Activated CD8-positive, alpha-beta memory T cell treated with anti-CD3 and anti-CD28 coated beads, Interleukin-2, amount 10 ng/mL, durations not matched to agents 7 days and 5 days (primary cell): ENCODE data around the gene CCDC68. TPM values are rescaled to one million over a fixed set of nuclear protein-coding genes. Genes with fewer than 3 reads are reported as not detected.

Experiments used
- ATAC-seq: fragments of 150-1000 bp; cut with Tn5 transposase; one replicate; pipeline ENCODE4 v1.10.0; 2021; ENCODE audit warnings: moderate library complexity
- CTCF ChIA-PET: fragments of 350-600 bp; sonication (Branson Sonifier 250); formaldehyde crosslinking; loops from one replicate; lab custom pipeline; 2021; ENCODE audit warnings: antibody characterized with exemption; lab: Charles Lee
- DNase-seq: peaks from one replicate; pipeline ENCODE4 v3.0.0-alpha.2; 2020
- H3K27ac Mint-ChIP-seq: one replicate; pipeline ENCODE4 v1.8.0; 2021; ENCODE audit warnings: mild to moderate bottlenecking, mixed read lengths
- H3K27me3 Mint-ChIP-seq: one replicate; pipeline ENCODE4 v1.8.0; 2021; ENCODE audit warnings: mixed read lengths
- H3K36me3 Mint-ChIP-seq: one replicate; pipeline ENCODE4 v1.8.0; 2021; ENCODE audit warnings: mild to moderate bottlenecking, mixed read lengths
- H3K4me1 Mint-ChIP-seq: one replicate; pipeline ENCODE4 v1.8.0; 2021; ENCODE audit warnings: mixed read lengths
- H3K4me3 Mint-ChIP-seq: one replicate; pipeline ENCODE4 v1.8.0; 2021; ENCODE audit warnings: mild to moderate bottlenecking, moderate library complexity, mixed read lengths
- H3K9me3 Mint-ChIP-seq: one replicate; pipeline ENCODE4 v1.8.0; 2022; ENCODE audit warnings: low read depth, mixed read lengths
- total RNA-seq, 2 experiments: library from RNA; stranded (reverse); gene quantifications; one replicate each; pipeline ENCODE4 v1.2.3, GENCODE V29; 2021

The CCDC68 gene
- total RNA-seq, 2 experiments from 2014 or later, result not detected

DNA sequence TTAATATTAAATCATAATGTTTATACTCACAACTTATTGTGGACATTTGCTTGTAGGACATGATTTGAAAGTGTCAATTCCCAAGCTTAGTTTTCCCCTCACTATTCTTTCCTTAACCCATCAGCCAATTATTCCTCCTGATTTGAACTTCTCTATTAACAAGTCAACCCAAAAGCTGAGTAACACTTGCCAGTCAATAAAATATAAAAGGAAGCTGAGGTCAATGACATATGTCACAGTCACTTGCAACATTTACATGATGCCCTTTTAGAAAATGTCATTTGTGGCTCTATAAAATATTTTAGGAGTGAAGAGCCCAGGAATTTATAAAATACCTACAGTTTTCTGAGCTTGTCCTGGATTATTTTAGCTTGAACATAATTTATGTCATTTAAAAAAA lies 7.2 kb downstream of the CCDC68 start:
- H3K4me3 Mint-ChIP-seq, result no peak overlapping the region
- no peaks in the 10 kb centered on the region for H3K9me3 Mint-ChIP-seq
- H3K27ac Mint-ChIP-seq, result no peak overlapping the region
- CTCF ChIA-PET, result interaction anchor here (1.4 kb wide), 1 partner anchor 273 kb away, joined by 4 read pairs; no protein-coding TSS in a partner anchor
- ATAC-seq (no peak), DNase-seq (no peak)
- peaks cover 35% of the 10 kb centered on the region for H3K27me3 Mint-ChIP-seq
- H3K4me1 Mint-ChIP-seq, result peaks cover 6% of the 10 kb centered on the region
- no peaks in the 10 kb centered on the region for H3K36me3 Mint-ChIP-seq

DNA sequence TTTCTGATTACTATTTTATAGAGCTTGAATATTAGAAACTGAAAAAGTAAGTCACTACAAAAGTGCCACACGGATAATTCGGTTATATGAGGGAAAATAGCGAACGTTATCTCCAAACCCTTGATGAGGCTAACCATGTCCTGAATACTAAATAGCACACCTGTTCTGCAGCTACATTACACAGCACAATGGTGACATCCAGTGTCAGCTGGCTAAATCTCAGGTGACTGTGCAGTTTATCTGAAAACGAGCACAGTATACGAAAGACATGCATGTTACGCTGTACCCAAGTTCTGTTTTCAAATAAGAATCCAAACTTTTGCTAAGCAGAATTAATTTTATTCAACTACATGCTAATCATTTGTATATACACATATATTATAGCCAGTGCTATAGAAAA lies 9.0 kb downstream of the CCDC68 start:
- peaks cover 15% of the 10 kb centered on the region for H3K4me1 Mint-ChIP-seq
- no peaks in the 10 kb centered on the region for H3K9me3 Mint-ChIP-seq
- peaks cover 23% of the 10 kb centered on the region for H3K27me3 Mint-ChIP-seq
- CTCF ChIA-PET, result interaction anchor here (0.9 to 1.9 kb wide), 2 partner anchors 270 to 279 kb away, joined by 5 to 6 read pairs; no protein-coding TSS in a partner anchor
- no peak for DNase-seq
- no peak overlapping the region for H3K27ac Mint-ChIP-seq
- ATAC-seq, result no peak
- H3K36me3 Mint-ChIP-seq, result no peaks in the 10 kb centered on the region
- no peak overlapping the region for H3K4me3 Mint-ChIP-seq

GRCh38 chr18:54949588-54949987 lies 9.7 kb downstream of the CCDC68 start:
- H3K4me1 Mint-ChIP-seq, result peaks cover 15% of the 10 kb centered on the region
- no peaks in the 10 kb centered on the region for H3K9me3 Mint-ChIP-seq
- no peaks in the 10 kb centered on the region for H3K36me3 Mint-ChIP-seq
- CTCF ChIA-PET, result interaction anchor here (0.9 to 1.9 kb wide), 2 partner anchors 270 to 279 kb away, joined by 5 to 6 read pairs; no protein-coding TSS in a partner anchor
- ATAC-seq, result no peak
- peaks cover 21% of the 10 kb centered on the region for H3K27me3 Mint-ChIP-seq
- DNase-seq, result no peak
- H3K4me3 Mint-ChIP-seq, result no peak overlapping the region
- no peak overlapping the region for H3K27ac Mint-ChIP-seq

GRCh38 chr18:54948350-54948837 lies 10.9 kb downstream of the CCDC68 start:
- DNase-seq (no peak), ATAC-seq (no peak)
- H3K36me3 Mint-ChIP-seq, result no peaks in the 10 kb centered on the region
- no peaks in the 10 kb centered on the region for H3K9me3 Mint-ChIP-seq
- CTCF ChIA-PET, result interaction anchor here (1.9 kb wide), 1 partner anchor 269 kb away, joined by 6 read pairs; no protein-coding TSS in a partner anchor
- no peak overlapping the region for H3K4me3 Mint-ChIP-seq
- peaks cover 15% of the 10 kb centered on the region for H3K4me1 Mint-ChIP-seq
- H3K27ac Mint-ChIP-seq, result no peak overlapping the region
- H3K27me3 Mint-ChIP-seq, result peaks cover 13% of the 10 kb centered on the region

- no peaks in the 10 kb centered on the region for H3K36me3 Mint-ChIP-seq
- H3K27me3 Mint-ChIP-seq, result peaks cover 13% of the 10 kb centered on the region
- ATAC-seq, result no peak
- no peaks in the 10 kb centered on the region for H3K9me3 Mint-ChIP-seq
- CTCF ChIA-PET, result interaction anchor here (1.1 kb wide), 1 partner anchor 276 kb away, joined by 3 read pairs; no protein-coding TSS in a partner anchor
- no peak for DNase-seq
- H3K4me3 Mint-ChIP-seq, result no peak overlapping the region
- no peak overlapping the region for H3K27ac Mint-ChIP-seq
- H3K4me1 Mint-ChIP-seq, result peaks cover 15% of the 10 kb centered on the region
These were observed 12.2 kb downstream of the CCDC68 start for GRCh38 chr18:54947091-54947490.

GRCh38 chr18:54946149-54946581 lies 13.1 kb downstream of the CCDC68 start:
- Mint-ChIP-seq H3K27ac (peak overlapping the region; percentile 93), H3K27me3 (peaks cover 10% of the 10 kb centered on the region), H3K36me3 (no peaks in the 10 kb centered on the region), H3K9me3 (no peaks in the 10 kb centered on the region), H3K4me1 (peaks cover 15% of the 10 kb centered on the region), H3K4me3 (peak overlapping the region; percentile 86)
- ATAC-seq (peak; percentile 92), DNase-seq (peak; percentile 45)
- CTCF ChIA-PET, result no interaction called here

DNA sequence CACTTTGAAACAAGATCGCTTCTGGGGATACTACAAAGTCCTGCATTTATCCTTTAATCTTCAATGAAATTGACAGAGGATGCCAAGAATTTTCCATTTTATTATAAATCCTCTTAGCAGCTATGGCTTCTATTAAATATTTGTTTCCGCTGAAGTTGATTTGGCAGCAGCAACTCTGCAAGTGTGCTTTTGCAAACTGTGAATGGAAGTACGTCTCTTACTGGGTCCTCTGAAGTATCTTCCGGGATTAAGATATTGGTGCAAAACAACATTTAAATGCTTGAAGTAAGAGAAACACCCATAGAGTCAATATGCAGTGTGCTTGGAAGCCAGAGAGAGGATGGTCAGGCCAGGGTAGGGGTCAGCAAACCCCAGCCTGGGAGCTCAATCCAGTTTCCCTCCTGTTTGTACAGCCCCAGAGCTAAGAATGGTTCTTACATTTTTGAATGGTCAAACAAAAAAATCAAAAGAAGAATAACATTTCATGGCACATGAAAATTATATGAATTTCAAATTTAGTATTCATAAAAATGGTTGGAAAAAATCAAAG lies 13.6 kb downstream of the CCDC68 start:
- peak overlapping the region; percentile 93 for H3K27ac Mint-ChIP-seq
- no peaks in the 10 kb centered on the region for H3K9me3 Mint-ChIP-seq
- DNase-seq (no peak), ATAC-seq (no peak)
- peaks cover 8% of the 10 kb centered on the region for H3K27me3 Mint-ChIP-seq
- peaks cover 15% of the 10 kb centered on the region for H3K4me1 Mint-ChIP-seq
- peak overlapping the region; percentile 86 for H3K4me3 Mint-ChIP-seq
- no peaks in the 10 kb centered on the region for H3K36me3 Mint-ChIP-seq
- CTCF ChIA-PET, result no interaction called here

DNA sequence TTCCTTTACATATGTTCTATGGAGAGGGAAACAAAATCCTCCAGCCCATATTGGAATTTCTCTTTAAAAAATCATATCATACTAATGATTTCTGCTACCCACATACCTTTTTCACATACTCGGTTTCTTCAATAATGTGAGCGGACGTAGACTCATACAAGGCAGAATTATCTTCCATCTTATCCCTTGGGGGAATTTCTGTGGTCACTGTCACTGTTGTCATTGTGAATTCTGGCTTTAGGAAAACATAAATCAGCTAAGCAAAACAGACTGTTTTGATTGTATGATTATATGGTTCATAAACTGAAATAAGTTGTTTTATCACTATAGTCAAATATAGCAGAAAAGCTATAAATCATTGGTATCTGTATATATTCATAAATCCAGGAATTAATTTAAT lies 16.7 kb downstream of the CCDC68 start:
- CTCF ChIA-PET, result no interaction called here
- DNase-seq, result no peak
- Mint-ChIP-seq H3K4me1 (peaks cover 9% of the 10 kb centered on the region), H3K27ac (no peak overlapping the region), H3K9me3 (no peaks in the 10 kb centered on the region), H3K36me3 (no peaks in the 10 kb centered on the region), H3K4me3 (no peak overlapping the region), H3K27me3 (no peaks in the 10 kb centered on the region)
- ATAC-seq, result no peak

GRCh38 chr18:54942144-54942543 lies 17.1 kb downstream of the CCDC68 start:
- DNase-seq (no peak), ATAC-seq (no peak)
- Mint-ChIP-seq H3K27me3 (no peaks in the 10 kb centered on the region), H3K36me3 (no peaks in the 10 kb centered on the region), H3K4me1 (peaks cover 9% of the 10 kb centered on the region), H3K27ac (no peak overlapping the region), H3K9me3 (no peaks in the 10 kb centered on the region), H3K4me3 (no peak overlapping the region)
- CTCF ChIA-PET, result no interaction called here

GRCh38 chr18:54939361-54939917 lies 19.8 kb downstream of the CCDC68 start:
- DNase-seq, result no peak
- H3K27ac Mint-ChIP-seq, result no peak overlapping the region
- no peak overlapping the region for H3K4me3 Mint-ChIP-seq
- CTCF ChIA-PET, result no interaction called here
- H3K36me3 Mint-ChIP-seq, result no peaks in the 10 kb centered on the region
- no peaks in the 10 kb centered on the region for H3K27me3 Mint-ChIP-seq
- H3K4me1 Mint-ChIP-seq, result no peaks in the 10 kb centered on the region
- H3K9me3 Mint-ChIP-seq, result no peaks in the 10 kb centered on the region
- no peak for ATAC-seq

DNA sequence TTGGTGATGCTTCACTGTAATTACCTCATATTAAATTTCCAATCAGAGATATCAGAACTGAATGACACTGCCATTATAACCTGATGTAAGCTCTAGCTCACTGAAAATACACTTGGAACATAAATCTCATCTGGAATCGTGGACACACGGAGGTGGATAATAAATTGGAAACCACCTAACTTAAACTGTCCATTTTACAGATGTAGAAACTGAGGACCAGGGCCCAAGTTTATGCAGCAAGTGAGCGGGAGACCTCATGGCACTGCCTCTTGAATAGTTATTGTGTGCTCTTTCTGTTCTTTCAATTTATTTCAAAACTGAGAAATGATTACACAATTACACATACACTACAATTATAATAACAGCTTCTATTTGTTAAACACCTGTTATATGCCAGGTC lies 20.8 kb downstream of the CCDC68 start:
- Mint-ChIP-seq H3K27me3 (peaks cover 3% of the 10 kb centered on the region), H3K36me3 (no peaks in the 10 kb centered on the region), H3K27ac (no peak overlapping the region), H3K4me3 (no peak overlapping the region), H3K4me1 (no peaks in the 10 kb centered on the region), H3K9me3 (no peaks in the 10 kb centered on the region)
- CTCF ChIA-PET, result no interaction called here
- ATAC-seq, result no peak
- DNase-seq, result no peak

- Mint-ChIP-seq H3K9me3 (no peaks in the 10 kb centered on the region), H3K27ac (no peak overlapping the region), H3K27me3 (peaks cover 3% of the 10 kb centered on the region), H3K4me3 (no peak overlapping the region), H3K4me1 (no peaks in the 10 kb centered on the region), H3K36me3 (no peaks in the 10 kb centered on the region)
- ATAC-seq (no peak), DNase-seq (no peak)
- CTCF ChIA-PET, result no interaction called here
These were observed 26.8 kb downstream of the CCDC68 start for GRCh38 chr18:54932472-54932871.

GRCh38 chr18:54931152-54931551 lies 28.1 kb downstream of the CCDC68 start:
- H3K4me1 Mint-ChIP-seq, result no peaks in the 10 kb centered on the region
- H3K36me3 Mint-ChIP-seq, result no peaks in the 10 kb centered on the region
- no peak overlapping the region for H3K27ac Mint-ChIP-seq
- CTCF ChIA-PET, result no interaction called here
- no peaks in the 10 kb centered on the region for H3K9me3 Mint-ChIP-seq
- no peak overlapping the region for H3K4me3 Mint-ChIP-seq
- peaks cover 3% of the 10 kb centered on the region for H3K27me3 Mint-ChIP-seq
- DNase-seq (no peak), ATAC-seq (no peak)

GRCh38 chr18:54928236-54928635 lies 31.0 kb downstream of the CCDC68 start:
- DNase-seq (no peak), ATAC-seq (no peak)
- no peak overlapping the region for H3K4me3 Mint-ChIP-seq
- no peaks in the 10 kb centered on the region for H3K9me3 Mint-ChIP-seq
- no peaks in the 10 kb centered on the region for H3K36me3 Mint-ChIP-seq
- peaks cover 2% of the 10 kb centered on the region for H3K4me1 Mint-ChIP-seq
- CTCF ChIA-PET, result no interaction called here
- H3K27ac Mint-ChIP-seq, result no peak overlapping the region
- no peaks in the 10 kb centered on the region for H3K27me3 Mint-ChIP-seq
